Activated T-helper 1 cell treated with anti-CD3 and anti-CD28 coated beads, Interleukin-2, amount 50 U/mL, for 16 hours (primary cell): ENCODE measurements around the gene LRCH1.

Experiments used
- DNase-seq, 2 donors: peaks; one replicate each; pipeline ENCODE4 v3.0.0-alpha.2; 2020; ENCODE audit warnings: low read depth in 1 of 2, low spot score in 1 of 2

LRCH1 gene

DNA sequence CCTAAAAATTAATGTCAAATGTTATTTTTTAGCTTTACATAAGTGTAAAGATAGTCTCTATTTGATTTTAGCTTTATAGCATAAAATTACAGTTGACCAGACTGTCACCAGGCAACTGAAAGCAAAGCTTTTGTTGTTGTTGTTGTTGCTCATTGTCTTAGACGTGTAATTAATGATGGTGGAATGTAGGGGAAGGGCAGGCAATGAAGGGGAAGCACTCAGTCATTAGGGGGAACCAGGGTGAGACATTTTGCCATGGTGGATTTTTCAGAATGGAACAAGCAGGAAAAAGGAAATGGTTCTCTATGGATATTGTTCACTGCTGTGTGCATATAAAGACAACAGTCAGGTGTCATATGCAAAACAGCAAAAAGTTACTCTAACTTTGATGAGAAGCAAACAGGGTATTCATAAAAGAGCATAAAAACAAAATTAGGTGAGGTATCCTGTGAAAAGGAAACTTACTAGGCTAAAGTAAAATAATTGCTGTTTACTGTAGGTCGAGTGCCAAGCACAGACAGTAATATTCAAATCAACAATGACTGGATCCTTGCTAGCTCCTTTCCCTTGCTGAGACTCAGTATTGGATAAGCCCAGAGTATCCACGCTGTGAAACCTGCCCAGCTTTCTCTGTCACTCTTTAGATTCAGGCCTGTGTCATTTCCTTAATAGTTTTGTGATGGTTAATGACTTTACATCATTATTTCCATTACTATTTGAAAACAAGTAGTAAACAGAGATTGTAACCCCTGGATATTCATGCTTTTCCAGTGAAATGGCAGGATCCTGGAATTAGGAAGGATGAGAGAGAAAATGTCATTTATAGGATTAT lies 110.5 kb downstream of the LRCH1 start:
- no peak for DNase-seq

GRCh38 chr13:46664195-46664594 lies 111.2 kb downstream of the LRCH1 start:
- DNase-seq: no peak

GRCh38 chr13:46665248-46665632 lies 112.3 kb downstream of the LRCH1 start:
- DNase-seq: no peak

DNA sequence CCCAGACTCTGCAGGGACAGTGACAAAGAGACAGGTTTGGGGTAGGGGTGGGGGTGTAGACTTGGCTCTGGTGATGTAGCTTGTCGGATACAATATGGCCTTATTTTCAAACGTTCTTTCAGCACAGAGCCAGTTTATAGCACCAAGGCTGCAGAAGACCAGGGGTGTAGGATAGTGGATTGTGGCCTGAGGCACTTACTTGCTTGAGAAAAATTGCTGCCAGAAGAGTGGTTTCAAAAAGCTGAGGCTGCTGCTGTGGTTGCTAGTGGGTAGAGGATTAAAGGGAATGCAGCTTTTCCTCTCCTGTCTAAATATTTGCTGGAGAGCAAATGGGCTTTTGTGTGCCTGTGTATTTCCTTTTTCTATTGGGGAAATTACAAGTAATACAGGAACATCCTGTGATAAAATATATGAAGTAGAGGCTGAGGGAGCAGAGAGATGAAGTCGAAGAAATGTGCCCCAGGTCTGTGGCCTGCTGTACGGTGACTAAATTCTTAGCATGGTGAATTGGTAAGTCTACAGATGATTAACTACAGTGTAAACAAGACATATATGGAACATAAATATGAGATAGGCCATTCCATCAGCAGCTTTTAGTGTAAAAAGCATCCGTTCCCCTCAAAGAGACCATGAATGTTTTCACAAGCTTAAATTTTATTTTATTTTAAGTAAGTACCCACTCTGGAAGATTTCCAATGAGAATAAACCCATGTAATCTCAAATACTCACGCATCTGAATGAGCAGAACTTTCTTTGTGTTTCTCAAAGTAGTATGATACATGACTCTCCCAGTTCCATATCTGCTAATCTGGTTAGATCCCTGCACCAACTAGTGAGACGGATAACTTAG lies 112.9 kb downstream of the LRCH1 start:
- no peak for DNase-seq

- DNase-seq: no peak
Observed at GRCh38 chr13:46666727-46667456, 113.9 kb downstream of the LRCH1 start.

GRCh38 chr13:46667687-46668281 lies 114.8 kb downstream of the LRCH1 start:
- DNase-seq: no peak

DNA sequence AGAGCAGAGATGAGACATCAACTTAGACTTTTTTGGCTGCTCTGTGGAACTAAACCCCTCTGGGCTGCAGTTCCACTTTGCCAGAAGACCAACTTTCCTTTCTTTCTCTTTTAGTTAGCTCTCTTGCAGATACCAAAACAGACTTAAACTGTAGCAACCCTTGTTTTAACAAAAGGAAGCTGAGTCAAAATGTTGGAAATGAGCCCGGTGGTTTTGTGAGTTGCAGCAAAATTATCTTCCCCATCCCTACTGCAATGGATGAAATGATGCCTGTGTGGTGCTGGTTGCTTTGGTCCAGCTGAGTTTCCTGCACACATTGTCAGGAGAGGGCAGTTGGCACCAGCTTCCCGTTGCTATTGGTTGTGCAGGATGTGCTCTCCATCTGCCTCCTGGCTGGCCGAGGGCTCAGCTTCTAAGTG lies 115.3 kb downstream of the LRCH1 start:
- no peak for DNase-seq

DNA sequence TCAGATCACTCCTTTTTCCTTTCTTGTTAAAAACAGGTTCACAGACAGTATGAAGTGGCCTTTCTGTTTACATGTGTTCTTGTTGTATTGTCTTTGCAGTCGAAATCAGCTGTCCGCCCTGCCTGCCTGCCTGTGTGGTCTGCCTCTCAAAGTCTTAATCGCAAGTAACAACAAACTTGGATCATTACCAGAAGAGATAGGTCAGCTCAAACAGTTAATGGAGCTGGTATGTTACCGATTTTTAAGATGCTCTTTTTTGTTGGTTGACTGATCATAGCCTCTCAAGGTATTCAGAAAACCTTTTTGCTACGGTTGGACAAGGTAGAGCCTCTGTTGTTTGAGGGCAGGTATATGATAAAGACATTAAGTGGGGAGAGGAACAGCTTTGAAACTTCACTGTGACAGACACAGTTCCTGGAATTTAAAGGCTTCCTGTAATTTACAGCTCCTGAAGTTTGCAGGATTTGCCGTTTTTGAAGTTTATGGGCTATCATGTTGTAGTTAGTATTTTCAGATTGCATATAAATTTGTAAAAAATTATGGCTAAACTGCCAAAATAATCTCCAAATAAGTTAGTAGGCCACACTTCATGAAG lies 116.1 kb downstream of the LRCH1 start:
- DNase-seq: no peak

GRCh38 chr13:46672338-46673090 lies 119.5 kb downstream of the LRCH1 start:
- no peak for DNase-seq

DNA sequence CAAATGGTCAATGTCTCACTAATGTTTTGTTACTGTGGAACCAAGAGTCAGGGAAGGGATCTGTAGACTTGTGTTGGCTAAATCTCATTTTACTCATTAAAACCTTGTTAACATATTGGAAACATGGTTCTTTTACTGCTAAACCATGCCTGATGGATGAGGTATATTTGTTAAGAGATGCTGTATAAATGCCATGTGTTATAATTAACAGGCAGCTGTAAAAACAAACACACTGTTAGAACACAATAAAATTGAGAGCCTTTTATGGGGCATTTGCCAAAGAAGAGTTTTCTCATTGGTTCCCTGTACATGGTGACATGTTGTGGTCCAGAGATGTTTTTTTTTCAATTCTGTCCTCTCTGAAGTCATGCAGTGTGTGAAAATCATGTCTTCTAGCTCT lies 122.0 kb downstream of the LRCH1 start:
- no peak for DNase-seq

DNA sequence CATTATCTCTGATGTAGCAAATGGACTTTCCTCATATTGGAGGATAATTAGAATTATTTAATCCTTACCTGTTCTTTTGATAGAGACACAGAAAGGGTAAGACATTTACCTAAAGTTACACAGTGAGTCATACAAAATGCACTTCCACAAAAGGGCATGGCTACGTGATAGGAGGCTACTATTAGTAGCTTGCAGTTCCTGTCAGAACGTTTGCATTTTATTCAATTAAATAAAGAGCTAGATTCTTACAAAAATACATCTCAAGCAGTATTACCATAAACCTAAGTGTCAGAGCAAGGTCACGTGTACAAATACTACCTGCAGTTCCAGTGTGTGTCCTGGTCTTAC lies 123.4 kb downstream of the LRCH1 start:
- DNase-seq: no peak

GRCh38 chr13:46679369-46680120 lies 126.6 kb downstream of the LRCH1 start:
- DNase-seq: no peak

DNA sequence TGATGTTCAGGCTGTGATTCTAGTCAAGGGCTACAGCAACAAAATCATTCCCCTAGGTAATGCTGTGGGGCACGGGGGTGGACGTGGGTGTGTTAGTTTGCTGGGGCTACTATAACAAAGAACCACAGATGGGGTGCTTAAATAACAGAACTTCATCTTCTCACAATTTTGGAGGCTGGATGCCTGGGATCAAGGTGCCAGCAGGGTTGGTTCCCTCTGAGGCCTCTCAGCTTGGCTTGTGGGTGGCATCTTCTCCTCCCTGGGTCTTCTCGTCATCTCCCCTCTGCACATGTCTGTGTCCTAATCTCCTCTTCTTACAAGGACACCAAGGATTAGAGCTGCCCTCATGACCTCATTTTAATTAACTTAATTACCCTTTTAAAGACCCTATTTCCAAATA lies 129.0 kb downstream of the LRCH1 start:
- no peak for DNase-seq

- no peak for DNase-seq
Observed at GRCh38 chr13:46682707-46683106, 129.7 kb downstream of the LRCH1 start.

DNA sequence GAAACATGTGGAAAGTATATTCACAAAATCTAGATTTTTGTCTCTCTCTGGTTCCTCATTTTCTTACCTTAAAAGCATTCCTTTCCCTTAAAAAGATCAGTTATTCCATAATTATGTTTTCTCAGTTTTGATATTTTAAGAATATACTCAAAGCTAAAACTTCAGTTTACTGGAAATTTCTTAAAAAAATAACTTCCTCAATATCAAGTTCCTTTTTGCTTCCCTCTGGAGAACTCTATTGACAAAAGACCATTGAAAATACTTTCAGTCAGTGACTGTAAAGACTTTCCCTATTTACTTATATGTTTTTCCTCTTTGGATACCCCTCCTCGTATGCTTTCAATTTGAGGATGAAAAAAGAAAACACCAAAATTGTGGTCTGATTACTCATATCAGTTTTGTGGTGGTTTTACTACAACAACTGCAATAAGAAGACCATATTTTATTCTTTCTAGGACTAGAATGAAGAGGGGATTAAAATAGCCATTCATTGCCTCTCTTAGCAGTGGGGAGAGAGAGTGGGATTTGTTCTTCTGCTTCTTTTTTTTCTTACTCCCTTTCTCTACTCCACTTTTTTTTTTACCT lies 130.8 kb downstream of the LRCH1 start:
- DNase-seq: no peak

- no peak for DNase-seq
Observed at GRCh38 chr13:46684287-46685001, 131.5 kb downstream of the LRCH1 start.

- DNase-seq: no peak
Observed at GRCh38 chr13:46685006-46685730, 132.2 kb downstream of the LRCH1 start.

GRCh38 chr13:46686171-46686570 lies 133.2 kb downstream of the LRCH1 start:
- DNase-seq: no peak
